ENCODE results near the gene CALN1.
"Not testable (repeated sequence)": the region's sequence is repeated elsewhere in the genome, so short reads cannot be mapped to it uniquely, and the experiment has no call there.

The CALN1 gene

DNA sequence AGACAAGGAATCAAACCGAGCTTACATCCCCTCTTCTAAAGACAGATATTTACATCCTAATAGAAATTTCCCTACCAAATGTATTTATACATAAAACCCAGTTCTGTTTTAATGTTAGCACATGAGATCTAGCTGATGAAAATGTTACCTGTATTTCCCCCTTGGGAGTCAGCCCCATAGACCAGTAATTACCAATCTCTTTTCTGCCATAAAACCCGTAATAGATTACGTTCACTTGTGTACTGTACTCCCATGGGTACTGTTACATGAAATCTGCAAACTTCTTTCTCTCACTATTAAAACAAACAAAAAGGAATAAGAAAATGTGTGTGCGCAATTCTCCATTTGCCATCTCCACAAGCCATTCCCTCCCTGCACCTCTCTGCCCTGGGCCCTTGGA, 450.9 kb downstream of the CALN1 start:
- DNase-seq: no peak

DNA sequence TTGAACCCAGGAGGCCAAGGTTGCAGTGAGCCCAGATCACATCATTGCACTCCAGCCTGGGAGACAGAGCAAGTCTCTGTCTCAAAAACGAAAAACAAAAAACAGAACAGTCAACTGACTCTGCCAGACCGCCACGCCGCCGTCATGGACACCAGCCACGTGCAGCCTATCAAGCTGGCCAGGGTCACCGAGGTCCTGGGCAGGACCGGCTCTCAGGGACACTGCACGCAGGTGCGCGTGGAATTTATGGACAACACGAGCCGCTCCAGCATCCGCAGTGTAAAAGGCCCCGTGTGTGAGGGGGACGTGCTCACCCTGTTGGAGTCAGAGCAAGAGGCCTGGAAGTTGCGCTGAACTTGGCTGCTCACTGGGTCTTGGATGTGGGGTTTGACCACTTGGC, 470.0 kb downstream of the CALN1 start:
- DNase-seq: no peak

- DNase-seq: no peak
These were observed 474.2 kb downstream of the CALN1 start for GRCh38 chr7:71937840-71938371.

- no peak for DNase-seq
These were observed 476.5 kb downstream of the CALN1 start for GRCh38 chr7:71935674-71936073.

GRCh38 chr7:71933426-71933825, 478.7 kb downstream of the CALN1 start:
- DNase-seq: no peak

DNA sequence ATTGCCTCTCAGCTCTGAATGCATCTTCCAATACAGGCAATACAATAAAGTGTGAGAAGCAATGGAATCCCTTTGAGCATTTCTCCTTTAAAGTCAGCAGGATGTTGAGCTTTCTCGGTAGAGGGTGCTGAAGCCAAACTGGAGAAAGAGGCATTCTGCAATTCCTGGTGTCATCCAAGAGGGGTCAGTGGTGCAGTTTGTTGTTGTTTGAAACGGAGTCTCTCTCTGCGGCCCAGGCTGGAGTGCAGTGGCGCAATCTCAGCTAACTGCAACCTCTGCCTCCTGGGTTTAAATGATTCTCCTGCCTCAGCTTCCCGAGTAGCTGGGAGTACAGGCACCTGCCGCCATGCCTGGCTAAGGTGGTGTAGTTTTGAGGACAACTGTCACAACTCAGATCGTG, 486.5 kb downstream of the CALN1 start:
- DNase-seq: no peak

- not testable (repeated sequence) for DNase-seq
These were observed 497.9 kb downstream of the CALN1 start for GRCh38 chr7:71914204-71914603.

- no peak for DNase-seq
These were observed 499.7 kb downstream of the CALN1 start for GRCh38 chr7:71912476-71912875.

DNA sequence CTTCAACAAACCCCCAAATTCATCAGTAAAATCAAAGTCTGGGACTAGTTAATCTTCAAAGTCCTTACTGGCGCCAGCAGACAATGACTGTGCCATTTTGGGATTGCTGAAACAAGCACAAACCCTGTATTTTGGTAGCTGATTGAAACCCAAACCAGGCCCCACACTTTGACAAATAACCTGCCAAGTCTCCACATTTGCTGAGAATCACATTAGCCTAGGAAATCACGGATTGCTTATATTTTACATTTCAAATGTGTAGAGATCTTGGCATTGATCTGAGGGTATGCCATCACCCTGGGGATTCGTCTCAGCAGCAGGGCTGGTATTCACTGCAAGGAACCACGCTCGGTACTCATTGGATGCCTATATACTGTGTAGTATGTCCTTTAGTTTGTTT, 501.1 kb downstream of the CALN1 start:
- DNase-seq: no peak

GRCh38 chr7:71905821-71906220, 506.3 kb downstream of the CALN1 start:
- no peak for DNase-seq

GRCh38 chr7:71904484-71904883, 507.7 kb downstream of the CALN1 start:
- DNase-seq: no peak

DNA sequence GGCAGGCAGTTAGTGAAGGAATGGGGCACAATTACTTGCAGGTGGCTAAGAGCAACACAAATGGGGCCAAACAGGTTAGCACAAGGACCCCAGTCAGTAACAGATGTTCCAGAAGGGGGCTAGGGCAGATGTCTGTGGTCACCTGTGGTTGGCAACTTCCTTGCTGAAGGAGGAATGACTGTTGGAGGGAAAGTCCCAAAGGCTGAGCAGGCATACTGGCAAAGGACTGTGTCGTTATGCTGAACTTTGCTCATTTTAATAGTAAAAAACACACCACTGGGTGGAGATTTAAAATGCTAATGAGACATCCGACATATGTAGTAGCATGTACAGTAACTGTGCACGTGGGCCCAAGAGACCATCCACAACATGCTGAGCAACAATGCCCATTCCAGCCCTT, 511.6 kb downstream of the CALN1 start:
- peak; percentile 0 for DNase-seq

- no peak for DNase-seq
These were observed 515.6 kb downstream of the CALN1 start for GRCh38 chr7:71896535-71896934.

DNA sequence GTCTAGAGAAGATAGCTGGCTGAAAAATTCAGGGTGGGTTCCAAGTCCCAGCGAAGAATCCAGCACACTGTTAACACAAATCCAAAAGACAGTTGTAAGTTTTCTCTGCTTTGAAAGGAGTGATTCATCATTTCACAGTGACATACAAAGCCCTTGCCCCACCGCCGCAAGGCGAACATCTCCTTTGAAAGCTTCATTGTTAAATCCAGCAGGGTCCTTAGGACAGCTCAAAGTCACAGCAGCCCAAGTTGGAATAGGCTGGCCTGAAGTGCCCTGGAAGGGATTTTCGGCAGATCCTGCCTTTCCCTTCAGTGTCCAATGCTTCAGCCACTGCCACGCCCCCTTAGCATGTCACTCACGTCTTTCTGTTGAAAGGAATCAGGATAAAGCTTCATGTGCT, 526.1 kb downstream of the CALN1 start:
- no peak for DNase-seq

GRCh38 chr7:71885487-71885886, 526.7 kb downstream of the CALN1 start:
- DNase-seq: no peak

DNA sequence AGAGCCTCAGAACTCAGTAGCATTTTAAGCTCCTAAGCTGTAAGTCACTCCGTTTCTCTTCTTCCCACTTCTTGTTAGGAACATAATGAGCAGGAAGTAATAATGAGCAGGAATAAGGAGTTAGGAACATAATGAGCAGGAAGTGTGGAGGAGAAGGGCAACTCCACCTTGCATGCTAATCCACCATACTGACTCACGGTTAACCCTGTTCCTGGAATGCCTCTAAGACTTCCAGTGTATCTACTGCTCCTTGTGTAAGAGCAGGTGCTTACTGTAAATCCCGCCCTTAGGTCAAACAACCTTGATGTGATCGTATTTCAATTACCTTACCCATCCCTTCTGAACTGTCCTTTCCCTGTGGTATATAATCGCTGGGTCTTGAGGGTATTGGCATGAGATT, 528.7 kb downstream of the CALN1 start:
- no peak for DNase-seq

DNA sequence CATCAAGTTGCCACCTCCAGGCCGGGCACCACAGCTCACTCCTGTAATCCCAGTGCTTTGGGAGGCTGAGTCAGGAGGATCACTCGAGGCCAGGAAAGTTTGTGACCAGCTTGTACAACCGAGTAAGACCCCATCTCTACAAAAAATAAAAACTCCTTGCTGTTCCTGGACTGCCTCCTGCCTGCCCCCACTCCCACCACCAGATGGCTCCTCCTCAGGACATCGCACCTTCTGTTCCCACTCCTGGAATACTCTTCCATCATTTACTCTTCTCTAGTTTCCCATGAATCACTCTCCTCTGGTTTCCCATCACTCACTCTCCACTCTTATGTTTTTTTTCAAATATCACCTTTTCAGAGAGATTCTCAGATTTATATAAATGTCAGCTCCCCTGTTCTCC, 540.7 kb downstream of the CALN1 start:
- no peak for DNase-seq

GRCh38 chr7:71870812-71871211, 541.3 kb downstream of the CALN1 start:
- DNase-seq: no peak

DNA sequence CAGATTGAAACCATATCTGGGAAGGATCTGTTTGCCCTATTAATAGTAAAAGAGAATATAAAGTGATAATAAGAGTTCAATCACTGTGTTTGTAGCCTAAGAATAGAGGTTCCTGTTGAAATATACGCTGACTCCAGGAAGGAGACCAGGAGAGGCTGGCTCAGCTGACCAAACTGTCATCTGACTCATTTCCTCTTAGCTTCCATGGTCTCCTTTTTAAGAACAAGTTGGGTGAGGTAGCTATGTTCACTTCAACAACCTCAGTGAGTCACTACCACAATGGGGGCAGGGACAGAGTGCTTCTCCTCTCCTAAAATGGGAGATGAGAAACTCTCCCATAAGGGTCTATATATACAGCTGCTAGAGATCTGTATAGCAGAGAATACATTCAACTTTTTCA, 543.3 kb downstream of the CALN1 start:
- peak; percentile 1 for DNase-seq

GRCh38 chr7:71867626-71868025, 544.5 kb downstream of the CALN1 start:
- no peak for DNase-seq

- no peak for DNase-seq
These were observed 547.0 kb downstream of the CALN1 start for GRCh38 chr7:71865172-71865571.

- DNase-seq: no peak
These were observed 548.0 kb downstream of the CALN1 start for GRCh38 chr7:71864130-71864529.

DNA sequence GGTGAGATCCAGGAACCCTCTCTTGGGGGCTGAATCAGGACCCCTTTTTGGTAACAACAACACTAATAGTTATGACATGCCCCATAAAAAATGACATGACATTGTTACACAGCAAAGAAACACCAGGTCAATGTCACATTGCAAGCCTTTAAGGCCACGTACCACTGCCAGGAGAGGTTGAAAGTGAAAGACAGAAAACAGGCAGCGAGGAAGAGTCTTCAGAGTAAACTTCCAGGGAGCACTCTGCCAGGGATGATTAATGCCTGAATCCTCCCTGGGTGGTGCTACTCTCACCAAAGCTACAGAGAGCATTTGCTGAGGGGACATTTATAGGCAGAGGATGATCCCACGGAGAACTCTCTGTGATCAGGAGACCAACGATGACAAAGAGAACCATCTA, 551.6 kb downstream of the CALN1 start:
- DNase-seq: no peak

- no peak for DNase-seq
These were observed 554.8 kb downstream of the CALN1 start for GRCh38 chr7:71857338-71857737.

DNA sequence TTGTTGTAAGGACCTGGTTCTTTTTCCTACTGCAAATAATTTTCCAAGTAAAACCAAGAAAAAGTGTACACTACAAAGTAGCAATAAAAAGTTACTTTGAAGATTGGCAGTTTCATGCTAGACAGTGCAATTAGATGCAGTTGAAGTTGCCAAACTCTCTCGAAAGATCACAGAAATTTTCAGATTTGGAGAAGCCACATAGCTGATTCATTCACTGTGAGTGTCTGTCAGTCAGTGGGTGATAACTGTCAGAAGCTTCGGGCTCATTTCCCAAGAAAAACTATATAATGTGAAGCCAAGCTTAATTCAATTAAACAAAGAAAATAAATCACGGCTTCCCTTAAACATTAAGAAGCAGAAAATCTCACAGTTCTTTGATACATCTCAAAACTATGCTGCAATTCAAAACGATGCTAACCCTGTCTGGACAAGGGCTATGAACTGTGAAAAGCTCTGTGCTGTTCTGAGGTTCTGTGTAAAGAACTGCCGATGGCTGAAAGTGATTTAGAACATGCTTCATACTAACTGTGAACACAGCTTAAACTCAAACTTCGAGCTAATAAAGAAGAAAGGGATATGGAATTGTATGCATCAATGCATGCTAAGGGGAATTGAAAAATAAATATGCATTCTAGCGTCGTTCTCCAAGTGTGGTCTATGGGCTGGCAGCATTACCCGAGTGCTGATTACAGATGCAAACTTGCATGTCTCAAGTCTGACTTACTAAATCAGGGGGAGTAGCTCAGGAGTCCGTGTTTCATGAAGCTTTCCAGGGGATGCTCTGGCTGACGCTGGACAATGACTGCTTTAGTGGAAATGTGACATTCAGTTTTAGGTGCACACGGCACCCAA, 557.4 kb downstream of the CALN1 start:
- no peak for DNase-seq

Data from activated CD4-positive, alpha-beta T cell treated with anti-CD3 and anti-CD28 coated beads, Interleukin-2, amount 50 U/mL, for 16 hours (primary cell).